HCT116 (cell line): Measurements from ENCODE around the gene AFF1. TPM values are rescaled to one million over a fixed set of nuclear protein-coding genes. Genes with fewer than 3 reads are reported as not detected.

Source experiments
- ATAC-seq: fragments of 200-7000 bp; cut with Tn5 transposase; 2 replicates; pipeline ENCODE4 v1.9.1; 2020; ENCODE audit warnings: mild to moderate bottlenecking, moderate library complexity
- BruUV-seq: library from RNA; stranded (reverse); fragments of 400-500 nt; replicated peaks from 2 replicates; lab custom pipeline; 2021; lab: Mats Ljungman, UMichigan
- CTCF ChIA-PET: fragments of 300-600 bp; sonication (Branson Sonifier 250); formaldehyde crosslinking; loops from one replicate; lab custom pipeline; 2021; ENCODE audit warnings: antibody characterized with exemption; lab: Charles Lee
- POLR2A ChIA-PET: fragments of 300-600, 350-600 bp; sonication (Branson Sonifier 250); formaldehyde crosslinking; loops from one replicate; lab custom pipeline; 2021; ENCODE audit warnings: antibody characterized with exemption; lab: Charles Lee
- RAD21 ChIA-PET, 2 experiments: fragments of 300-600 bp; sonication (Branson Sonifier 250); formaldehyde crosslinking; loops; one replicate each; lab custom pipeline; 2023; ENCODE audit warnings: low total read pairs in 2 of 2; ENCODE audit not compliant: uncharacterized antibody in 2 of 2, unreplicated experiment in 2 of 2, low non-redundant PET in 1 of 2; lab: Charles Lee
- DNase-seq: peaks from one replicate; pipeline ENCODE4 v3.0.0-alpha.2; 2010; ENCODE audit warnings: low read depth, low spot score
- H2AFZ ChIP-seq: fragments of 200-600 bp; shearing (Covaris generic), sonication (generic); 2 replicates; pipeline ENCODE4 v1.6.1; 2017; ENCODE audit warnings: low read depth, mixed run types, mixed read lengths, antibody characterized with exemption, low read length; ENCODE audit not compliant: poor library complexity, severe bottlenecking
- H3K27ac ChIP-seq: 2 replicates; pipeline ENCODE4 v1.5.1; 2012; ENCODE audit warnings: low read depth, low read length
- H3K27me3 ChIP-seq: fragments of 200-600 bp; sonication (generic); 2 replicates; pipeline ENCODE4 v1.6.1; 2016; ENCODE audit warnings: mixed run types, low read length, mixed read lengths; ENCODE audit not compliant: insufficient read depth
- H3K36me3 ChIP-seq, 2 experiments: fragments of 200-500 bp in 1 of 2; fragments of 200-600 bp in 1 of 2; sonication (Bioruptor generic) in 1 of 2; sonication (generic) in 1 of 2; 2 replicates each; pipeline versions ENCODE4 v1.5.1 to v1.6.1; 2014 to 2016; ENCODE audit warnings: low read length in 2 of 2, inconsistent platforms in 1 of 2, mixed read lengths in 1 of 2, mixed run types in 1 of 2; ENCODE audit not compliant: insufficient read depth in 2 of 2, control insufficient read depth in 1 of 2
- H3K4me1 ChIP-seq, 2 experiments: fragments of 200-600 bp in 1 of 2; sonication (generic) in 1 of 2; 2 replicates each; pipeline versions ENCODE4 v1.5.1 to v1.6.1; 2012 to 2017; ENCODE audit warnings: low read length in 2 of 2, inconsistent platforms in 1 of 2, mild to moderate bottlenecking in 1 of 2, mixed read lengths in 1 of 2, mixed run types in 1 of 2, moderate library complexity in 1 of 2; ENCODE audit not compliant: insufficient read depth in 2 of 2, control insufficient read depth in 1 of 2
- H3K4me2 ChIP-seq: fragments of 200-600 bp; sonication (generic); 2 replicates; pipeline ENCODE4 v1.6.1; 2017; ENCODE audit warnings: mixed run types, low read length, mixed read lengths
- H3K4me3 ChIP-seq, 2 experiments: fragments of 200-600 bp in 1 of 2; sonication (generic) in 1 of 2; replicated peaks in 1 of 2; 2 replicates each; pipeline ENCODE4 v1.5.1; 2011 to 2016; ENCODE audit warnings: low read length in 2 of 2, control low read depth in 1 of 2, low read depth in 1 of 2, mild to moderate bottlenecking in 1 of 2, mixed read lengths in 1 of 2, mixed run types in 1 of 2
- H3K79me2 ChIP-seq: fragments of 200-600 bp; sonication (generic); 2 replicates; pipeline ENCODE4 v1.6.1; 2017; ENCODE audit warnings: mild to moderate bottlenecking, mixed run types, low read length, moderate library complexity, mixed read lengths; ENCODE audit not compliant: insufficient read depth
- H3K9ac ChIP-seq: fragments of 200-600 bp; sonication (generic); 2 replicates; pipeline ENCODE4 v1.6.1; 2016; ENCODE audit warnings: low read length, mixed read lengths
- H3K9me2 ChIP-seq: fragments of 200-600 bp; sonication (generic), shearing (Covaris generic); 2 replicates; pipeline ENCODE4 v1.6.1; 2017; ENCODE audit warnings: mixed run types, mild to moderate bottlenecking, moderate library complexity; ENCODE audit not compliant: insufficient read depth
- H3K9me3 ChIP-seq, 2 experiments: fragments of 200-500 bp in 1 of 2; fragments of 200-600 bp in 1 of 2; sonication (Bioruptor generic) in 1 of 2; sonication (generic) in 1 of 2; 2 replicates each; pipeline ENCODE4 v1.6.1; 2014 to 2017; ENCODE audit warnings: low read length in 2 of 2, mixed read lengths in 2 of 2, inconsistent platforms in 1 of 2, low read depth in 1 of 2, mild to moderate bottlenecking in 1 of 2, mixed run types in 1 of 2, moderate library complexity in 1 of 2; ENCODE audit not compliant: control insufficient read depth in 1 of 2, insufficient read depth in 1 of 2
- H4K20me1 ChIP-seq: fragments of 200-600 bp; sonication (generic), shearing (Covaris generic); 2 replicates; pipeline ENCODE4 v1.6.1; 2017; ENCODE audit warnings: mixed run types, mild to moderate bottlenecking, moderate library complexity; ENCODE audit not compliant: insufficient read depth
- ATF3 ChIP-seq: IDR thresholded peaks from 2 replicates; pipeline ENCODE4 v1.6.1; 2012
- CBX3 ChIP-seq: IDR thresholded peaks from 2 replicates; pipeline ENCODE4 v1.6.1; 2012; ENCODE audit warnings: low read depth
- CEBPB ChIP-seq: IDR thresholded peaks from 2 replicates; pipeline ENCODE4 v1.6.1; 2012; ENCODE audit warnings: low read depth
- CTCF ChIP-seq, 3 experiments: fragments of 200-600 bp in 1 of 3; sonication (generic) in 1 of 3; IDR thresholded peaks in 2 of 3; conservative IDR thresholded peaks in 1 of 3; 2 replicates each; pipeline ENCODE4 v1.5.1; 2012 to 2017; ENCODE audit warnings: low read depth in 2 of 3, low read length in 2 of 3, antibody characterized with exemption in 1 of 3, borderline replicate concordance in 1 of 3, control low read depth in 1 of 3, mild to moderate bottlenecking in 1 of 3, mixed read lengths in 1 of 3, mixed run types in 1 of 3, moderate library complexity in 1 of 3; ENCODE audit not compliant: insufficient read depth in 1 of 3
- ELF1 ChIP-seq: IDR thresholded peaks from 2 replicates; pipeline ENCODE4 v1.6.1; 2012; ENCODE audit warnings: low read depth, borderline replicate concordance
- EZH2 ChIP-seq: fragments of 200-600 bp; sonication (generic); IDR thresholded peaks from 2 replicates; pipeline ENCODE4 v1.6.1; 2017; ENCODE audit warnings: antibody characterized with exemption, mixed run types
- EZH2phosphoT487 ChIP-seq: fragments of 200-600 bp; IDR thresholded peaks from 2 replicates; pipeline ENCODE4 v1.6.1; 2018; ENCODE audit warnings: antibody characterized with exemption, borderline replicate concordance
- FOSL1 ChIP-seq: IDR thresholded peaks from 2 replicates; pipeline ENCODE4 v1.6.1; 2012; ENCODE audit warnings: low read depth
- JUND ChIP-seq: IDR thresholded peaks from 2 replicates; pipeline ENCODE4 v1.6.1; 2012
- POLR2A ChIP-seq: IDR thresholded peaks from 2 replicates; pipeline ENCODE4 v1.7.0; 2011; ENCODE audit warnings: borderline replicate concordance; ENCODE audit not compliant: insufficient read depth, insufficient read length; ENCODE audit errors: extremely low read depth
- POLR2AphosphoS5 ChIP-seq: IDR thresholded peaks from 2 replicates; pipeline ENCODE4 v1.6.1; 2011; ENCODE audit warnings: mild to moderate bottlenecking, low read depth, low read length, moderate library complexity
- REST ChIP-seq: IDR thresholded peaks from 2 replicates; pipeline ENCODE4 v1.6.1; 2012; ENCODE audit warnings: low read depth
- SIN3A ChIP-seq: IDR thresholded peaks from 2 replicates; pipeline ENCODE4 v1.6.1; 2012; ENCODE audit warnings: low read depth
- SRF ChIP-seq: IDR thresholded peaks from 2 replicates; pipeline ENCODE4 v1.6.1; 2012; ENCODE audit warnings: low read depth
- YY1 ChIP-seq: IDR thresholded peaks from 2 replicates; pipeline ENCODE4 v1.6.1; 2011; ENCODE audit warnings: low read length, low read depth, moderate library complexity, mild to moderate bottlenecking; ENCODE audit not compliant: insufficient replicate concordance; ENCODE audit errors: extremely low read depth
- ZBTB33 ChIP-seq: IDR thresholded peaks from 2 replicates; pipeline ENCODE4 v1.6.1; 2011; ENCODE audit warnings: mild to moderate bottlenecking, low read length, moderate library complexity; ENCODE audit not compliant: insufficient replicate concordance; ENCODE audit errors: extremely low read depth
- ZFX ChIP-seq: fragments of 450-650 bp; IDR thresholded peaks from 2 replicates; pipeline ENCODE4 v1.6.1; 2017
- intact Hi-C: fragments of 100-400 bp; cut with micrococcal nuclease; formaldehyde crosslinking; loops from 2 replicates; pipeline ENCODE4 v1.10.0; 2022
- total RNA-seq: library from RNA; stranded (reverse); gene quantifications from one replicate; pipeline ENCODE4 v1.2.1, GENCODE V29; 2021; ENCODE audit not compliant: unreplicated experiment

Gene AFF1
- total RNA-seq, 1 experiment from 2014 or later, result 43.1 TPM

GRCh38 chr4:87087015-87087414, 152.2 kb downstream of the AFF1 start:
- ChIA-PET POLR2A (no interaction called here), CTCF (no interaction called here)
- no TSS peak for BruUV-seq

More at GRCh38 chr4:87087015-87087414, 152.2 kb downstream of the AFF1 start:
- intact Hi-C loops, result no loop called here
- no peaks in the 10 kb centered on the region for H3K27me3 ChIP-seq
- H3K4me3 ChIP-seq, result no peak overlapping the region
- H3K27ac ChIP-seq, result no peak overlapping the region
- ATAC-seq (no peak), DNase-seq (no peak)
- H3K4me1 ChIP-seq, result peaks cover 1 to 5% of the 10 kb centered on the region in 2 experiments; a peak in 3 of 4 replicates
- no peak overlapping the region for H3K4me2 ChIP-seq
- H4K20me1 ChIP-seq, result no peaks in the 10 kb centered on the region
- RAD21 ChIA-PET, result no interaction called here
- no peak overlapping the region for H3K9ac ChIP-seq
- H3K79me2 ChIP-seq, result no peaks in the 10 kb centered on the region
- no peaks in the 10 kb centered on the region for H3K9me3 ChIP-seq
- H3K36me3 ChIP-seq, result no peaks in the 10 kb centered on the region
- H2AFZ ChIP-seq, result no peak overlapping the region
- no peaks in the 10 kb centered on the region for H3K9me2 ChIP-seq
- TF ChIP-seq POLR2AphosphoS5 (no peak), EZH2phosphoT487 (no peak), CBX3 (no peak), SRF (no peak), SIN3A (no peak), YY1 (no peak), POLR2A (no peak), CTCF (IDR thresholded peaks at IDR 0.05 in 2 of 3, conservative IDR thresholded peaks at IDR 0.05 in 1 of 3; ENCODE audit: borderline replicate concordance in 1 of 3, insufficient read depth in 1 of 3, low read depth in 2 of 3, low read length in 2 of 3) (no peak), EZH2 (no peak), ELF1 (no peak), ATF3 (no peak), JUND (no peak), ZBTB33 (no peak), REST (no peak), CEBPB (no peak), FOSL1 (no peak), ZFX (no peak)
